A549 (cell line): ENCODE data around the gene KNDC1. TPM values are rescaled to one million over a fixed set of nuclear protein-coding genes. Genes with fewer than 3 reads are reported as not detected.

ENCODE experiments used
- ATAC-seq, 2 experiments: fragments of 200-7000 bp in 1 of 2; fragments of >200 bp in 1 of 2; cut with Nextera tagmentation in 1 of 2; cut with Tn5 transposase in 1 of 2; 3 replicates each; pipeline versions ENCODE4 v1.8.0 to v1.9.1; 2018 to 2020; ENCODE audit warnings: mild to moderate bottlenecking in 1 of 2, moderate library complexity in 1 of 2
- CTCF ChIA-PET: fragments of 300-600 bp; sonication (Branson Sonifier 250); formaldehyde crosslinking; extraction: SDS; loops from one replicate; lab custom pipeline; 2021; ENCODE audit warnings: antibody characterized with exemption, inconsistent platforms; lab: Yijun Ruan, JAX
- POLR2A ChIA-PET: fragments of 350-600 bp; formaldehyde crosslinking; extraction: SDS; loops from one replicate; lab custom pipeline; 2021; ENCODE audit warnings: antibody characterized with exemption, inconsistent platforms; lab: Yijun Ruan, JAX
- DNase-seq, 2 experiments: peaks; one replicate each; pipeline versions ENCODE4 v3.0.0 to v3.0.0-alpha.2; 2011 to 2016; ENCODE audit warnings: low read depth in 1 of 2, low spot score in 1 of 2
- FAIRE-seq: peaks from 2 replicates; lab custom pipeline; 2011; peaks lifted over from hg19 to GRCh38; lab: Jason Lieb, UNC
- H3K27ac ChIP-seq, 2 experiments: fragments of >200 bp; sonication (Bioruptor Twin); formaldehyde crosslinking; 3 replicates each; pipeline ENCODE4 v1.5.1; 2016 to 2017
- H3K4me1 ChIP-seq: fragments of >200 bp; sonication (Bioruptor Twin); formaldehyde crosslinking; 3 replicates; pipeline ENCODE4 v1.6.1; 2016
- H3K4me2 ChIP-seq: fragments of >200 bp; sonication (Bioruptor Twin); formaldehyde crosslinking; 3 replicates; pipeline ENCODE4 v1.6.1; 2016
- H3K4me3 ChIP-seq: fragments of >200 bp; sonication (Bioruptor Twin); formaldehyde crosslinking; 3 replicates; pipeline ENCODE4 v1.5.1; 2016
- H3K9me3 ChIP-seq: fragments of >200 bp; sonication (Bioruptor Twin); formaldehyde crosslinking; 3 replicates; pipeline ENCODE4 v1.6.1; 2016
- CBX2 ChIP-seq: fragments of 200-600 bp; sonication (generic); IDR thresholded peaks from 2 replicates; pipeline ENCODE4 v1.6.1; 2016; ENCODE audit warnings: low read depth, mild to moderate bottlenecking, borderline replicate concordance
- GATA3 ChIP-seq: IDR thresholded peaks from 2 replicates; pipeline ENCODE4 v1.6.1; 2012; ENCODE audit warnings: borderline replicate concordance
- HDAC2 ChIP-seq: fragments of 200-600 bp; sonication (generic); IDR thresholded peaks from 2 replicates; pipeline ENCODE4 v1.6.1; 2016
- HOXA7 ChIP-seq: fragments of 250-450 bp; sonication (Bioruptor Pico); IDR thresholded peaks from 2 replicates; pipeline ENCODE4 v1.5.0; 2020; ENCODE audit warnings: mild to moderate bottlenecking, moderate library complexity
- HOXB13 ChIP-seq: fragments of 250-450 bp; sonication (Bioruptor Pico); IDR thresholded peaks from 2 replicates; pipeline ENCODE4 v1.5.0; 2020; ENCODE audit warnings: low read depth, mild to moderate bottlenecking, moderate library complexity
- JUNB ChIP-seq: fragments of >200 bp; sonication (Bioruptor Twin); formaldehyde crosslinking; IDR thresholded peaks from 2 replicates; pipeline ENCODE4 v1.6.1; 2016
- MAFK ChIP-seq: fragments of 450-650 bp; IDR thresholded peaks from 2 replicates; pipeline ENCODE4 v1.6.1; 2014; ENCODE audit not compliant: partially characterized antibody
- NFE2L2 ChIP-seq: fragments of 150-350 bp; conservative IDR thresholded peaks from 2 replicates; pipeline ENCODE4 v1.6.1; 2014; ENCODE audit warnings: low read length
- PHF8 ChIP-seq: fragments of 200-600 bp; sonication (generic); IDR thresholded peaks from 2 replicates; pipeline ENCODE4 v1.6.1; 2016; ENCODE audit warnings: low read depth, mild to moderate bottlenecking, antibody characterized with exemption, moderate library complexity, borderline replicate concordance
- POLR2A ChIP-seq: IDR thresholded peaks from 2 replicates; pipeline ENCODE4 v1.6.1; 2012; ENCODE audit warnings: mild to moderate bottlenecking, low read length
- POLR2AphosphoS2 ChIP-seq: conservative IDR thresholded peaks from 2 replicates; pipeline ENCODE4 v1.6.1; 2012; ENCODE audit warnings: low read length, improper control_type of control experiment, inconsistent platforms
- RCOR1 ChIP-seq: fragments of 150-350 bp; IDR thresholded peaks from 2 replicates; pipeline ENCODE4 v1.6.1; 2014; ENCODE audit warnings: antibody characterized with exemption, low read length, low read depth
- RNF2 ChIP-seq: fragments of 200-600 bp; sonication (generic); IDR thresholded peaks from 2 replicates; pipeline ENCODE4 v1.6.1; 2016; ENCODE audit warnings: low read depth, mild to moderate bottlenecking, antibody characterized with exemption, moderate library complexity, borderline replicate concordance
- SREBF2 ChIP-seq: fragments of 450-650 bp; IDR thresholded peaks from 2 replicates; pipeline ENCODE4 v1.6.1; 2014; ENCODE audit warnings: mild to moderate bottlenecking, moderate library complexity
- TP53 ChIP-seq: fragments of 250-450 bp; sonication (Bioruptor Pico); IDR thresholded peaks from 2 replicates; pipeline ENCODE4 v1.5.0; 2021; ENCODE audit warnings: mild to moderate bottlenecking, moderate library complexity
- ZFP36 ChIP-seq: fragments of 450-650 bp; IDR thresholded peaks from 2 replicates; pipeline ENCODE4 v1.6.1; 2014; ENCODE audit warnings: borderline replicate concordance; ENCODE audit not compliant: partially characterized antibody
- WGBS: methylation state at CpG from one replicate; pipeline ENCODE4 v1.1.6; 2017; ENCODE audit errors: missing lambda C conversion rate; 5-methylcytosine and 5-hydroxymethylcytosine counted together
- polyA plus RNA-seq, 4 experiments: library from polyadenylated mRNA; depleted of rRNA in 3 of 4; stranded (reverse); fragments of >200 nt; fragmentation: RNase III in 1 of 4; extraction: RNeasy Plus Mini Kit Qiagen cat#74134 plus additional on column Dnase treatment in 1 of 4; gene quantifications; 2 replicates in 3 of 4; 3 replicates in 1 of 4; pipeline ENCODE4 v1.2.3, GENCODE V29; 2011 to 2017
- TF ChIP-seq, protein P1 (sequence below): IDR thresholded peaks from 2 replicates; pipeline ENCODE4 v1.6.1; 2012
- TF ChIP-seq, protein P2 (sequence below): fragments of 200-600 bp; sonication (generic); IDR thresholded peaks from 2 replicates; pipeline ENCODE4 v1.6.1; 2016; ENCODE audit warnings: antibody characterized with exemption, mild to moderate bottlenecking, moderate library complexity
- TF ChIP-seq, protein P3 (sequence below): IDR thresholded peaks from 2 replicates; pipeline ENCODE4 v1.6.1; 2012
- TF ChIP-seq, protein P4 (sequence below): fragments of 250-450 bp; sonication (Bioruptor Pico); IDR thresholded peaks from 2 replicates; pipeline ENCODE4 v1.5.0; 2021; ENCODE audit warnings: mild to moderate bottlenecking, moderate library complexity, borderline replicate concordance
- TF ChIP-seq, protein P5 (sequence below): fragments of 150-350 bp; IDR thresholded peaks from 2 replicates; pipeline ENCODE4 v1.6.1; 2014; ENCODE audit warnings: low read depth, mild to moderate bottlenecking, low read length
- TF ChIP-seq, protein P6 (sequence below): fragments of >200 bp; sonication (Bioruptor Twin); formaldehyde crosslinking; IDR thresholded peaks from 3 replicates; pipeline ENCODE4 v1.5.1; 2016

The KNDC1 gene
- polyA plus RNA-seq, 2 of the 4 experiments (the other 2 are of a cell fraction): 0.56 to 0.63 TPM

DNA sequence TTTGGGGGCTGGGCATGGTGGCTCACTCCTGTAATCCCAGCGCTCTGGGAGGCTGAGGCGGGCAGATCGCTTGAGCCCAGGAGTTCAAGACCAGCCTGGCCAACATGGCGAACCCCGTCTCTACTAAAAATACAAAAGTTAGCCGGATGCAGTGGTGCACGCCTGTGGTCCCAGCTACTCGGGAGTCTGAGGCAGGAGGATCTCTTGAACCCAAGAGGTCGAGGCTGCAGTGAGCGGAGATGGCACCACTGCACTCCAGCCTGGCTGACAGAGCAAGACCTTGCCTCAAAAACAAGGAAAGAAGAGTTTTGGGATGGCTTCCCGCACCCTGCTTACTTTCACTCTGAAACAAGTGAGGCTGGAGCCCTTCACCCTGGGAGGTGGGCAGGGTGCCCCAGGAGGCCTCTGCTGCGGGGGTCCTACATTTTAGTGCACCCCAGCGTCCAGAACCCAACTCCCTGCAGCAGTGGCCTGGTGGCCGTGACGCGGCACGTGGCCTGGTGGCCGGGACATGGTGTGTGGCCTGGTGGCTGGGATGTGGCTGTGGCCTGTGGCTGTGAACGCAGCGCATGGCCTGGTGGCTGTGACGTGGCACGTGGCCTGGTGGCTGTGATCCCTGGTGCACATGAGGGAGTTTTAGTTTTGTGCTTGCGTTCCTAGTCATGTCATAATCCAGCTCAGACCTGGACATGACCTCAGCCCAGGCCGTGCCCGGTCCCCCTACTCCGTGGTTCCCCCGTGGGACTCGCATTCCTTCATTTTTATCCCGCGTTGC lies 9.3 kb downstream of the KNDC1 start:
- H3K4me1 ChIP-seq: no peaks in the 10 kb centered on the region
- TF ChIP-seq RCOR1 (no peak), JUNB (no peak), POLR2A (no peak), TP53 (CRISPR knock-in tag) (no peak), SREBF2 (no peak), MAFK (no peak), HOXB13 (no peak), RNF2 (no peak), HOXA7 (CRISPR knock-in tag) (no peak), HDAC2 (no peak)
- TF ChIP-seq, protein P1, sequence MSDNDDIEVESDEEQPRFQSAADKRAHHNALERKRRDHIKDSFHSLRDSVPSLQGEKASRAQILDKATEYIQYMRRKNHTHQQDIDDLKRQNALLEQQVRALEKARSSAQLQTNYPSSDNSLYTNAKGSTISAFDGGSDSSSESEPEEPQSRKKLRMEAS: no peak

DNA sequence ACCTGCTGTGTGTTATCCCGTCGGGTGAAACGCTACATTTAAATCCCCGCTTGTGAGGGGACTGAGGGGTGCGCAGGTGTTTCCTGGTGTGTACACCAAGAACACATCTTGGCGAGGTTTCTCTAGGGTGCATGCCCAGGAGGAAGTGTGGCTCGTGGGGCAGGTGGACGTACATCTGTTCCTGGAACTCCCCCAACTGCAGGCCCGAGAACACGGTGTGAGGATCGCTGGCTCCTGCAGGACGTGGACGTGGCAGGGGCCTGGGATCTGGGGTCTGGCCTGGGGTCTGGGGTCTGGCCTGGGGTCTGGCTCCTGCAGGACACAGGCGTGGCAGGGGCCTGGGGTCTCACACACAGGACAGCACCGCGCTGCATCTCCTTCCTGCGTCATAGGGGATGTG lies 10.1 kb downstream of the KNDC1 start:
- ChIA-PET CTCF (no interaction called here), POLR2A (no interaction called here)
- no peak for DNase-seq
- Histone ChIP-seq H3K27ac (no peak overlapping the region), H3K4me3 (no peak overlapping the region), H3K9me3 (no peaks in the 10 kb centered on the region), H3K4me1 (no peaks in the 10 kb centered on the region), H3K4me2 (no peak overlapping the region)
- TF ChIP-seq, protein P2, sequence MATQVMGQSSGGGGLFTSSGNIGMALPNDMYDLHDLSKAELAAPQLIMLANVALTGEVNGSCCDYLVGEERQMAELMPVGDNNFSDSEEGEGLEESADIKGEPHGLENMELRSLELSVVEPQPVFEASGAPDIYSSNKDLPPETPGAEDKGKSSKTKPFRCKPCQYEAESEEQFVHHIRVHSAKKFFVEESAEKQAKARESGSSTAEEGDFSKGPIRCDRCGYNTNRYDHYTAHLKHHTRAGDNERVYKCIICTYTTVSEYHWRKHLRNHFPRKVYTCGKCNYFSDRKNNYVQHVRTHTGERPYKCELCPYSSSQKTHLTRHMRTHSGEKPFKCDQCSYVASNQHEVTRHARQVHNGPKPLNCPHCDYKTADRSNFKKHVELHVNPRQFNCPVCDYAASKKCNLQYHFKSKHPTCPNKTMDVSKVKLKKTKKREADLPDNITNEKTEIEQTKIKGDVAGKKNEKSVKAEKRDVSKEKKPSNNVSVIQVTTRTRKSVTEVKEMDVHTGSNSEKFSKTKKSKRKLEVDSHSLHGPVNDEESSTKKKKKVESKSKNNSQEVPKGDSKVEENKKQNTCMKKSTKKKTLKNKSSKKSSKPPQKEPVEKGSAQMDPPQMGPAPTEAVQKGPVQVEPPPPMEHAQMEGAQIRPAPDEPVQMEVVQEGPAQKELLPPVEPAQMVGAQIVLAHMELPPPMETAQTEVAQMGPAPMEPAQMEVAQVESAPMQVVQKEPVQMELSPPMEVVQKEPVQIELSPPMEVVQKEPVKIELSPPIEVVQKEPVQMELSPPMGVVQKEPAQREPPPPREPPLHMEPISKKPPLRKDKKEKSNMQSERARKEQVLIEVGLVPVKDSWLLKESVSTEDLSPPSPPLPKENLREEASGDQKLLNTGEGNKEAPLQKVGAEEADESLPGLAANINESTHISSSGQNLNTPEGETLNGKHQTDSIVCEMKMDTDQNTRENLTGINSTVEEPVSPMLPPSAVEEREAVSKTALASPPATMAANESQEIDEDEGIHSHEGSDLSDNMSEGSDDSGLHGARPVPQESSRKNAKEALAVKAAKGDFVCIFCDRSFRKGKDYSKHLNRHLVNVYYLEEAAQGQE: no peak
- no peak for TF ChIP-seq GATA3
- TF ChIP-seq POLR2AphosphoS2: no peak
- no peak for TF ChIP-seq NFE2L2
- no peak for TF ChIP-seq ZFP36
- TF ChIP-seq, protein P3, sequence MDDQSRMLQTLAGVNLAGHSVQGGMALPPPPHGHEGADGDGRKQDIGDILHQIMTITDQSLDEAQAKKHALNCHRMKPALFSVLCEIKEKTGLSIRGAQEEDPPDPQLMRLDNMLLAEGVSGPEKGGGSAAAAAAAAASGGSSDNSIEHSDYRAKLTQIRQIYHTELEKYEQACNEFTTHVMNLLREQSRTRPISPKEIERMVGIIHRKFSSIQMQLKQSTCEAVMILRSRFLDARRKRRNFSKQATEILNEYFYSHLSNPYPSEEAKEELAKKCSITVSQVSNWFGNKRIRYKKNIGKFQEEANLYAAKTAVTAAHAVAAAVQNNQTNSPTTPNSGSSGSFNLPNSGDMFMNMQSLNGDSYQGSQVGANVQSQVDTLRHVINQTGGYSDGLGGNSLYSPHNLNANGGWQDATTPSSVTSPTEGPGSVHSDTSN: no peak
- TF ChIP-seq, protein P4, sequence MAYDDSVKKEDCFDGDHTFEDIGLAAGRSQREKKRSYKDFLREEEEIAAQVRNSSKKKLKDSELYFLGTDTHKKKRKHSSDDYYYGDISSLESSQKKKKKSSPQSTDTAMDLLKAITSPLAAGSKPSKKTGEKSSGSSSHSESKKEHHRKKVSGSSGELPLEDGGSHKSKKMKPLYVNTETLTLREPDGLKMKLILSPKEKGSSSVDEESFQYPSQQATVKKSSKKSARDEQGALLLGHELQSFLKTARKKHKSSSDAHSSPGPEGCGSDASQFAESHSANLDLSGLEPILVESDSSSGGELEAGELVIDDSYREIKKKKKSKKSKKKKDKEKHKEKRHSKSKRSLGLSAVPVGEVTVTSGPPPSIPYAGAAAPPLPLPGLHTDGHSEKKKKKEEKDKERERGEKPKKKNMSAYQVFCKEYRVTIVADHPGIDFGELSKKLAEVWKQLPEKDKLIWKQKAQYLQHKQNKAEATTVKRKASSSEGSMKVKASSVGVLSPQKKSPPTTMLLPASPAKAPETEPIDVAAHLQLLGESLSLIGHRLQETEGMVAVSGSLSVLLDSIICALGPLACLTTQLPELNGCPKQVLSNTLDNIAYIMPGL (CRISPR knock-in tag): no peak
- TF ChIP-seq SREBF2: no peak
- TF ChIP-seq, protein P5, sequence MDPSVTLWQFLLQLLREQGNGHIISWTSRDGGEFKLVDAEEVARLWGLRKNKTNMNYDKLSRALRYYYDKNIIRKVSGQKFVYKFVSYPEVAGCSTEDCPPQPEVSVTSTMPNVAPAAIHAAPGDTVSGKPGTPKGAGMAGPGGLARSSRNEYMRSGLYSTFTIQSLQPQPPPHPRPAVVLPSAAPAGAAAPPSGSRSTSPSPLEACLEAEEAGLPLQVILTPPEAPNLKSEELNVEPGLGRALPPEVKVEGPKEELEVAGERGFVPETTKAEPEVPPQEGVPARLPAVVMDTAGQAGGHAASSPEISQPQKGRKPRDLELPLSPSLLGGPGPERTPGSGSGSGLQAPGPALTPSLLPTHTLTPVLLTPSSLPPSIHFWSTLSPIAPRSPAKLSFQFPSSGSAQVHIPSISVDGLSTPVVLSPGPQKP: no peak
- TF ChIP-seq CBX2: no peak
- no peak for TF ChIP-seq PHF8
- TF ChIP-seq, protein P6, sequence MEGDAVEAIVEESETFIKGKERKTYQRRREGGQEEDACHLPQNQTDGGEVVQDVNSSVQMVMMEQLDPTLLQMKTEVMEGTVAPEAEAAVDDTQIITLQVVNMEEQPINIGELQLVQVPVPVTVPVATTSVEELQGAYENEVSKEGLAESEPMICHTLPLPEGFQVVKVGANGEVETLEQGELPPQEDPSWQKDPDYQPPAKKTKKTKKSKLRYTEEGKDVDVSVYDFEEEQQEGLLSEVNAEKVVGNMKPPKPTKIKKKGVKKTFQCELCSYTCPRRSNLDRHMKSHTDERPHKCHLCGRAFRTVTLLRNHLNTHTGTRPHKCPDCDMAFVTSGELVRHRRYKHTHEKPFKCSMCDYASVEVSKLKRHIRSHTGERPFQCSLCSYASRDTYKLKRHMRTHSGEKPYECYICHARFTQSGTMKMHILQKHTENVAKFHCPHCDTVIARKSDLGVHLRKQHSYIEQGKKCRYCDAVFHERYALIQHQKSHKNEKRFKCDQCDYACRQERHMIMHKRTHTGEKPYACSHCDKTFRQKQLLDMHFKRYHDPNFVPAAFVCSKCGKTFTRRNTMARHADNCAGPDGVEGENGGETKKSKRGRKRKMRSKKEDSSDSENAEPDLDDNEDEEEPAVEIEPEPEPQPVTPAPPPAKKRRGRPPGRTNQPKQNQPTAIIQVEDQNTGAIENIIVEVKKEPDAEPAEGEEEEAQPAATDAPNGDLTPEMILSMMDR: no peak
- 85% methylated on average over 16 of the region's 17 CpGs for WGBS
- ATAC-seq: no peak
- no peak for FAIRE-seq

More for the DNA sequence above, 9.3 kb downstream of the KNDC1 start:
- no peak overlapping the region for H3K4me2 ChIP-seq
- ATAC-seq (no peak), DNase-seq (no peak), FAIRE-seq (no peak)
- ChIA-PET CTCF (interaction anchor here (1.0 kb wide), 1 partner anchor 26 kb away, joined by 3 read pairs; no protein-coding TSS in a partner anchor), POLR2A (no interaction called here)
- H3K4me3 ChIP-seq: no peak overlapping the region
- 85% methylated on average over 30 of the region's 30 CpGs for WGBS
- H3K27ac ChIP-seq: no peak overlapping the region
- H3K9me3 ChIP-seq: no peaks in the 10 kb centered on the region
